ENCODE results near the gene GALNT18. TPM values are rescaled to one million over a fixed set of nuclear protein-coding genes. Genes with fewer than 3 reads are reported as not detected.

Gene GALNT18
- polyA plus RNA-seq, 1 donor from 2014 or later = 7.6 TPM

DNA sequence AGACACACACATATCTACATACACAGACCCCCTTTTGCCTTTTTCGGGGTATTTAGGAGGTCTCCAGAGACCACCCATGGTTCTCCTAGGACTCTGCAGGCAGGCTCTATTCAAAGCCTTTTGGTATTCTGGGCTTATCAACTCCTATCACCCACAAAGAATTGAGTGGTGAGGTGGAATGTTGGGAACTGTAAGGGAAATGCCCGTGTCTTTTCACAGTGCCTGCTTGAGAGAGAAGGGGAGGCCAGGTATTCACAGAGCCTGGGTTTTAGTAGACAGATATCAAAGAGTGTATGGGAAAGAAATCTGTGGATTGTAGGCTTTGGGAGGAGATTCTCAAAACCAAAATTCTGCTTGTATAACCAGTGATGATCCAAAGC lies 224.8 kb downstream of the GALNT18 start:
- H3K27ac ChIP-seq (ENCODE audit: low read length) = no peak overlapping the region
- no peak overlapping the region for H3K4me3 ChIP-seq (ENCODE audit: low read length)
- no peaks in the 10 kb centered on the region for H3K9me2 ChIP-seq (ENCODE audit: insufficient read depth, low read length)
- TF ChIP-seq SMC3 (conservative IDR thresholded peaks at IDR 0.05; ENCODE audit: poor library complexity) = no peak
- no peak for TF ChIP-seq EP300 (conservative IDR thresholded peaks at IDR 0.05; ENCODE audit: poor library complexity, severe bottlenecking)
- H3K27me3 ChIP-seq (ENCODE audit: insufficient read depth, low read depth, low read length) = no peaks in the 10 kb centered on the region
- no peak overlapping the region for H3K9ac ChIP-seq (ENCODE audit: low read length)
- no peaks in the 10 kb centered on the region for H3K36me3 ChIP-seq (ENCODE audit: insufficient read depth, low read length)
- no peaks in the 10 kb centered on the region for H3K79me2 ChIP-seq (replicated peaks; ENCODE audit: insufficient read depth, low read length)
- H3F3A ChIP-seq (ENCODE audit: insufficient read depth, low read length, poor library complexity, severe bottlenecking) = no peaks in the 10 kb centered on the region
- no peak overlapping the region for H3K4me2 ChIP-seq (ENCODE audit: low read length)
- H4K20me1 ChIP-seq (ENCODE audit: insufficient read depth) = no peaks in the 10 kb centered on the region
- no peak overlapping the region for H2AFZ ChIP-seq (ENCODE audit: low read depth, low read length)
- no peaks in the 10 kb centered on the region for H3K9me3 ChIP-seq (ENCODE audit: low read length)

GRCh38 chr11:11396301-11397035 lies 225.3 kb downstream of the GALNT18 start:
- Histone ChIP-seq H3F3A (ENCODE audit: insufficient read depth, low read length, poor library complexity, severe bottlenecking) (no peaks in the 10 kb centered on the region), H3K9me2 (ENCODE audit: insufficient read depth, low read length) (no peaks in the 10 kb centered on the region), H3K4me2 (ENCODE audit: low read length) (no peak overlapping the region), H3K27me3 (ENCODE audit: insufficient read depth, low read depth, low read length) (no peaks in the 10 kb centered on the region), H3K9me3 (ENCODE audit: low read length) (no peaks in the 10 kb centered on the region), H3K27ac (ENCODE audit: low read length) (no peak overlapping the region), H3K4me3 (ENCODE audit: low read length) (no peak overlapping the region), H3K9ac (ENCODE audit: low read length) (no peak overlapping the region), H4K20me1 (ENCODE audit: insufficient read depth) (no peaks in the 10 kb centered on the region), H3K79me2 (replicated peaks; ENCODE audit: insufficient read depth, low read length) (no peaks in the 10 kb centered on the region), H2AFZ (ENCODE audit: low read depth, low read length) (no peak overlapping the region), H3K36me3 (ENCODE audit: insufficient read depth, low read length) (no peaks in the 10 kb centered on the region)
- TF ChIP-seq TAF1 (IDR thresholded peaks at IDR 0.05; ENCODE audit: low read depth) = no peak
- TF ChIP-seq POLR2AphosphoS5 (IDR thresholded peaks at IDR 0.05) = no peak
- no peak for TF ChIP-seq EZH2 (IDR thresholded peaks at IDR 0.05; ENCODE audit: borderline replicate concordance, insufficient read depth, low read length, poor library complexity, severe bottlenecking)
- TF ChIP-seq EP300 (conservative IDR thresholded peaks at IDR 0.05; ENCODE audit: poor library complexity, severe bottlenecking) = no peak
- TF ChIP-seq, protein P1, sequence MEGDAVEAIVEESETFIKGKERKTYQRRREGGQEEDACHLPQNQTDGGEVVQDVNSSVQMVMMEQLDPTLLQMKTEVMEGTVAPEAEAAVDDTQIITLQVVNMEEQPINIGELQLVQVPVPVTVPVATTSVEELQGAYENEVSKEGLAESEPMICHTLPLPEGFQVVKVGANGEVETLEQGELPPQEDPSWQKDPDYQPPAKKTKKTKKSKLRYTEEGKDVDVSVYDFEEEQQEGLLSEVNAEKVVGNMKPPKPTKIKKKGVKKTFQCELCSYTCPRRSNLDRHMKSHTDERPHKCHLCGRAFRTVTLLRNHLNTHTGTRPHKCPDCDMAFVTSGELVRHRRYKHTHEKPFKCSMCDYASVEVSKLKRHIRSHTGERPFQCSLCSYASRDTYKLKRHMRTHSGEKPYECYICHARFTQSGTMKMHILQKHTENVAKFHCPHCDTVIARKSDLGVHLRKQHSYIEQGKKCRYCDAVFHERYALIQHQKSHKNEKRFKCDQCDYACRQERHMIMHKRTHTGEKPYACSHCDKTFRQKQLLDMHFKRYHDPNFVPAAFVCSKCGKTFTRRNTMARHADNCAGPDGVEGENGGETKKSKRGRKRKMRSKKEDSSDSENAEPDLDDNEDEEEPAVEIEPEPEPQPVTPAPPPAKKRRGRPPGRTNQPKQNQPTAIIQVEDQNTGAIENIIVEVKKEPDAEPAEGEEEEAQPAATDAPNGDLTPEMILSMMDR (IDR thresholded peaks at IDR 0.05; ENCODE audit: poor library complexity, severe bottlenecking) = no peak
- TF ChIP-seq MXI1 (conservative IDR thresholded peaks at IDR 0.05; ENCODE audit: poor library complexity, severe bottlenecking) = no peak

DNA sequence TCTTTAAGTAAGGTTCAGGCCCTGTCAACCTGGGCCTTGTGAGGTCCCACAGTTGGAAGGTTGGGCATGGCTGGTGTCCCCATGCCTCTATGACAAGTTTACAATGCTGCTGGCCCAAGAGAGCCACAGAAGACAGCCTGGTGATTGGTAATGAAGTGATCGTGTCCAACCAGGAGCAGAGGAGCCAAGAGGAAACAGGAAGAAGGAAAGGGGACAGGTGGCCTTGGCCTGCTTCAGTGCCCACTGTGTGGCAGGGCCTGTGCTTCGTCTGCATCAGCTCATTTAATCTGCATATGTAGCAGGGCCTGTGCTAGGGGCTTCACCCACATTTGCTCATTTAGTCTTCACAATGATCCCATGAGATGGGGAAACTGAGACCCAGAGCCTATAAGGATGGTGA lies 226.7 kb downstream of the GALNT18 start:
- no peak overlapping the region for H3K4me2 ChIP-seq (ENCODE audit: low read length)
- no peaks in the 10 kb centered on the region for H3F3A ChIP-seq (ENCODE audit: insufficient read depth, low read length, poor library complexity, severe bottlenecking)
- no peak overlapping the region for H2AFZ ChIP-seq (ENCODE audit: low read depth, low read length)
- H3K9me2 ChIP-seq (ENCODE audit: insufficient read depth, low read length) = no peaks in the 10 kb centered on the region
- H3K79me2 ChIP-seq (replicated peaks; ENCODE audit: insufficient read depth, low read length) = no peaks in the 10 kb centered on the region
- no peaks in the 10 kb centered on the region for H3K36me3 ChIP-seq (ENCODE audit: insufficient read depth, low read length)
- TF ChIP-seq EP300 (conservative IDR thresholded peaks at IDR 0.05; ENCODE audit: poor library complexity, severe bottlenecking) (no peak), POLR2AphosphoS5 (IDR thresholded peaks at IDR 0.05) (no peak), SMC3 (conservative IDR thresholded peaks at IDR 0.05; ENCODE audit: poor library complexity) (no peak), TAF1 (IDR thresholded peaks at IDR 0.05; ENCODE audit: low read depth) (no peak), EZH2 (IDR thresholded peaks at IDR 0.05; ENCODE audit: borderline replicate concordance, insufficient read depth, low read length, poor library complexity, severe bottlenecking) (no peak), RAD21 (conservative IDR thresholded peaks at IDR 0.05) (no peak), MXI1 (conservative IDR thresholded peaks at IDR 0.05; ENCODE audit: poor library complexity, severe bottlenecking) (no peak), REST (IDR thresholded peaks at IDR 0.05; ENCODE audit: borderline replicate concordance) (no peak)
- TF ChIP-seq, protein P1 (IDR thresholded peaks at IDR 0.05; ENCODE audit: poor library complexity, severe bottlenecking) = no peak
- no peak overlapping the region for H3K4me3 ChIP-seq (ENCODE audit: low read length)
- H3K27me3 ChIP-seq (ENCODE audit: insufficient read depth, low read depth, low read length) = no peaks in the 10 kb centered on the region
- H3K27ac ChIP-seq (ENCODE audit: low read length) = no peak overlapping the region
- H3K9me3 ChIP-seq (ENCODE audit: low read length) = no peaks in the 10 kb centered on the region
- H4K20me1 ChIP-seq (ENCODE audit: insufficient read depth) = no peaks in the 10 kb centered on the region
- H3K9ac ChIP-seq (ENCODE audit: low read length) = no peak overlapping the region

Data from neural cell (in vitro differentiated cells).